OCI-M2 (cell line): ENCODE data around the gene RDX.

Source experiments
- DNase-seq: peaks from one replicate; lab custom pipeline; 2025; ENCODE audit not compliant: unreplicated experiment; lab: John Stamatoyannopoulos, UW

RDX gene

DNA sequence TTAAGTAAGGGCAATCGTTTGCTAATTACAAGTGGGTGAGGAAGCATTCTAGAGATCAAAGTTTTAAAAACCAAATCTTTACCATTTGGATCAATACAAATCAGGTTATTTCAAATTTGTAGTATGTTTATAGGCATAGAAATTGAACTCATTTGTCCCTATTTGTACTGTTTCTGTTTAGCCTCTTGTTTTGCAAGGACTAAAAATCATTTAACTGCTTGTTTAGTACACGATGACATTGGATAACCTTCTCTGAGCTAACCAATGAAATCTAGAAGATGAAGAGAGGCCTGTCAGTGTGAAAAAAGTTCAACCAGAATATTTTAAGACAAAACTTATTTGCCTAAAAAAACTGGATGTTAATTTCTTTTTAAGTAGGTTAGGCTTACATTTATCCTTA, 163.3 kb downstream of the RDX start:
- DNase-seq: no peak

DNA sequence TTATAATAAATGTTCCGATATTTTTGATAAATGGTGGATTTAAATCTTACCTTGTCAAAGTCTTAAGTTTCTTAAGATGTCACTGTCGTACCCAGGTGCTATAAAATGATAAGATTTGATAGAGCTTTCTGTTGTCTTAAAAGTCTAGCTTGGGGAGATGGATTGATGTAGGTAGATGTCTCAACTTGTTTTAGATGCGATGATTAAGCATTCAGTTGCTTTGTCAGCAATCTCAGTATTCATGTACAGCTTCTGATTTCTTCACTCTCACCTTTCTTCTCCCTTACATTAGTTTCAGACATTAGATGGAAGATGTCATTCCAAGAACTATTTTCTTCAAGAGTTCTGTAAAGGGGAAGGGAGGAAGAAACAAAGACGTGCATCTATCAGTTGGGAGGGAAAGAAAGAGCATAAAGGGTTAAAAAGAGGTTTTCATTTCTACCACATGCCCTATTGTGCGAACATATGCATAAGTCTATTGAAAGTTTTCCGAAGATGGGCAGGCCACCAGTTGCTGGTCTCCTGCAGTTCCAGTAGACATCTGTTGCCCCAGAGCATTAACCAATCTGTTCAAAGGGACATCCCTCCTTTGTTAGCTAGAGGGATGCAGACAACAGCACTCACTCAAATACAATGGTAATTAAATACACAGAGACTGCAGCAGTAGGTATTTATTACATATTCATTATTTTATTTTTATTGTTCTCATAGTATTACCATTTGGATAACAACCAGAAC, 164.9 kb downstream of the RDX start:
- DNase-seq: no peak

DNA sequence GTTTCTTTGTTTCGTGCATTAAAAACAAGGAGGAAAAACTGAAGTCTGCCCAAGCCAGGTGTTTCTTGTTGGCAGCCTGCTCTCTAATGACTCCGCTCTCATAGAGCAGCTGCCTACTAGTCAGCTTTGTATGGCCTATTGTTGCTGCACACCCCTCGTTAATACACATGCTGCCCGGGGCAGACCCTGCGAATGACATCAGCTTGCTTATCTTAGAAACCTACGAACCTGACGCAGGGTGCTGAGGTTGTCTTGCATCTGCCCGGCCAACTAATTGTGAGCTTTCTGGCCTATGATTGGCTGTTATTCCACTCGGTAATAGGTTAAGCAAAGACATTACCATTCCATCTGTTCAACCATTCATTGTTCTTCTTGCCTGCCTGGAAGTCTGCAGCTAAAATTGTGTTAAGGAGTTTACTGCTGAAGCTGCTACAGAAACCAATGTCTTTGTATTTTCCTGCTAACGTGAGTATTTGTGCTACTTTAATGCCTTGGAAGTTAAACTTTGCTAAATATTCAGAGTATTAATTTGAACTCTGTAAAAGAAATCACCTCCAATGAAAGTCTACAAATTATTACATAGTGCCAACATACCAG, 165.7 kb downstream of the RDX start:
- DNase-seq: no peak

DNA sequence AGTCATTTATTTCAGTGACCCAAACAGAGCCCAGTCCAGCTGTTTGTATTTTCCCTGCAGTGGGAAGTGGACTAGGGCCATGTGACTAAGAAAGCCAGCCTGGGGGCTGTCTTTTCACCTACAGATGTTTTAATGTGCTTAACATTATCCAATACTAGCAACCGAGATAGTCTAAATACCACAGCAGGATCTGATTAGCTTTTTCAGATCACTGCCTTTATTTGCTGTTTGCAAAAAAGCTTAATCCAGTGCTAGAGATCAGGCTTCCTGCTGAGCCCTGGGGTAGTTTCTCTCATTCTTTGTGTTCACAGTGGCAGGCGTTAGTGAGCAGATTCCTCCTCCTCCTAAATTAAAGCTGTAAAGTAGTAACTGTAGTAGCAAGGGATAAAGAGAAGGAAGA, 168.3 kb downstream of the RDX start:
- no peak for DNase-seq

DNA sequence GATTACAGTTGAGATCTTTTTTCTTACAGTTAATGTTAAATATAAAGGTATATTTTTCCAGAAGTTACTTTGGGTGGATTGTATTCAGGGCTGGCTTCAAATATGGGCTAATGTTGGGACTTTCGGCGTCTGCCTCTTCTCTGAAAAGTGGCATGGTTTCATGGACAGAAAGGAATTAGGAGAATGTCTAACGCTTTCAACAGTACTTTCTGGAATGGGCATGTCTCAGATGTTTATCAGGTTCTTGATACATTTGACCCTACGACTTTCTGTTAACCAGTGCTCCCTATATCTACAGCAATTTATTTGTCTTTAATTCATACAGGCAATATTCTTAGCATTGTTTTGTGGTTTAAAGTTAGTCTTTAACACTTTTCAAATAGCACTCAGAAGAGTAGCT, 169.5 kb downstream of the RDX start:
- no peak for DNase-seq

DNA sequence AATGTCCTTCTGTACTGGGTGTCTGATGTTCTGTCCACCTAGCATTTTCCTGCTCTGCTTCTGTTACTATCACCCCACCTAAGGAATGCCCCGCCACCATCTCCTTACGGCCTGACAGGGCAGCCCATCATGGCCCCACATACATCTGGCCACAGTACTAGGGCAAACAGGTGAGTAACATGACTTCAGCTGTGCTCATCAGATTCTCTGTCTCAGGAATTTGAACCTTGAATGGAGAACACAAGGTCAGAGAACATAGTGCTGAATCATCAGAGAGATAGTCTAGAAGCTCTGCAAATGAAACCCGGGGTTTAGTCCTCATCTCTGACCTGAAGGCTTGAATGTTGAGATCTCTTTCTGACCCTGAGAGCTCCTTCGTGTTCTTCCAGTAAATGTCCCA, 170.8 kb downstream of the RDX start:
- DNase-seq: no peak
